H1 (cell line): ENCODE results near the gene NPC1L1. TPM values are rescaled to one million over a fixed set of nuclear protein-coding genes. Genes with fewer than 3 reads are reported as not detected.

Experiments used
- EP300 ChIP-seq, 2 experiments: IDR thresholded peaks; 1 replicate in 1 of 2; 2 replicates in 1 of 2; pipeline ENCODE4 v1.6.1; 2011 to 2012; ENCODE audit warnings: low read depth in 2 of 2, low read length in 2 of 2, mild to moderate bottlenecking in 2 of 2, borderline replicate concordance in 1 of 2, inconsistent platforms in 1 of 2, moderate library complexity in 1 of 2
- FOSL1 ChIP-seq: IDR thresholded peaks from 2 replicates; pipeline ENCODE4 v1.6.1; 2011; ENCODE audit warnings: mild to moderate bottlenecking, low read depth, low read length, moderate library complexity; ENCODE audit not compliant: insufficient read depth
- MAFK ChIP-seq: IDR thresholded peaks from 2 replicates; pipeline ENCODE4 v1.6.1; 2012; ENCODE audit warnings: low read depth, mild to moderate bottlenecking, improper control_type of control experiment, low read length
- SUZ12 ChIP-seq: fragments of 200-600 bp; sonication (generic); IDR thresholded peaks from 2 replicates; pipeline ENCODE4 v1.6.1; 2012; ENCODE audit warnings: mild to moderate bottlenecking, inconsistent platforms, low read length, moderate library complexity, mixed read lengths
- TCF12 ChIP-seq: IDR thresholded peaks from 2 replicates; pipeline ENCODE4 v1.6.1; 2011; ENCODE audit warnings: low read depth, mild to moderate bottlenecking, low read length
- polyA plus RNA-seq, 7 experiments: library from polyadenylated mRNA; depleted of rRNA in 3 of 7; stranded (reverse) in 5 of 7; unstranded in 2 of 7; fragments of >200 nt in 5 of 7; fragments of 200-250 nt in 2 of 7; gene quantifications; 1 replicate in 5 of 7; 2 replicates in 1 of 7; 4 replicates in 1 of 7; pipeline versions ENCODE4 v1.2.1 to v1.2.3, GENCODE V29; 2011 to 2013; ENCODE audit warnings: missing spikeins in 2 of 7, mixed read lengths in 2 of 7
- total RNA-seq: library from RNA; stranded (reverse); fragmentation: NEBNext Ultra II Directional; extraction: Animal tissue kit (Norgen Biotek cat#: 25700); gene quantifications from 2 replicates; pipeline ENCODE4 v1.2.1, GENCODE V29; 2021
- TF ChIP-seq, protein P1 (sequence below): IDR thresholded peaks from 2 replicates; pipeline ENCODE4 v1.6.1; 2012; ENCODE audit warnings: inconsistent platforms

NPC1L1 gene
- total and polyA plus RNA-seq, 2 of the 8 experiments (the other 6 are each of a cell fraction or from before 2014, with no cell fraction given): 0.06 to 0.21 TPM

DNA sequence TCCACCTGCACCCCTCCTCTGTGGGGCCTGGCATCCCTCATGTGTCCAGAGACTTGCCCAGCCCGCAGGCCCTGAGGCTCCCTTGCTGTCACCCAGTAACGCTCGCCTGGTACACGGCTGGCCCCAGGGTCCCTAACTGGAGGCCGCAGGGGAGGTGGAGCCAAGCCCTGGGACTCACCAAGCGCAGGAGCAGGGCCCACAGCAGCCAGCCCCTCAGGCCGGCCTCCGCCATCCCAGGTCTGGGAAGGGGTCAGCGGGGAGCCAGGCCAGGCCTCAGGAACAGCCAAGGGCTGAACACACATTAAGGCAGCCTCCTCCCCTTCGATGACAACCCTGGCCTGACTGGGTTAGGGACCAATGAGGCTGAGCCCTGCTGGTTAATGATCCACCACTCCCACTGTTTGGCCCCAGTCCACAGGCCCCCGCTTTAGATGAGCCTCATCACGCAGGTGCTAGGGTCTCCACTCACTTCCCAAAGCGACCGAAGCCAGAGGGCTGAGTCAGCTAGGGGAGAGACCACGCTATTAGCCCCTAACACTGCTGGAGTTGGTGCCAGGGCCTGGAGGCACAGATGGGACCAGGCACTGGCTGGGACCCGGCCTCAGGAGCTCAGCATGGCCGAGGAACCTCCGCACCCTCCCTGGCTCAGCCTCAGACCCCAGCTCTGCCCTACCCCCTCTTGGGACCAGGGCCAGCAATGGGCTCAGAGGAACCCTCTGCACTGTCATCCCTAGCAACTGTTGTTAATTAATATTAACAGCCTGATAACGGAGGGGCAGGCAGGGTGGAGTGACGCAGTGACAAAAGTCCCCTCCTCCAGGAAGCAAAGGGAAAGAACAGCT, at the start of gene NPC1L1 (continued):
- no peak for TF ChIP-seq SUZ12
- TF ChIP-seq, protein P1, sequence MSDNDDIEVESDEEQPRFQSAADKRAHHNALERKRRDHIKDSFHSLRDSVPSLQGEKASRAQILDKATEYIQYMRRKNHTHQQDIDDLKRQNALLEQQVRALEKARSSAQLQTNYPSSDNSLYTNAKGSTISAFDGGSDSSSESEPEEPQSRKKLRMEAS: no peak
- TF ChIP-seq EP300 (IDR thresholded peaks at IDR 0.05; ENCODE audit: borderline replicate concordance in 1 of 2, low read depth in 2 of 2, low read length in 2 of 2): no peak
- no peak for TF ChIP-seq FOSL1
- no peak for TF ChIP-seq MAFK
- no peak for TF ChIP-seq TCF12
